MM.1S (cell line): ENCODE measurements around the gene RASSF4.

ENCODE experiments used
- DNase-seq: peaks from one replicate; pipeline ENCODE4 v3.0.0-alpha.2; 2015
- H2AFZ ChIP-seq: fragments of 300-600 bp; sonication (generic); 2 replicates; pipeline ENCODE4 v1.6.0; 2016; ENCODE audit warnings: antibody characterized with exemption, low read length
- H3F3A ChIP-seq: fragments of 300-600 bp; sonication (generic); 2 replicates; pipeline ENCODE4 v1.6.1; 2016; ENCODE audit warnings: mild to moderate bottlenecking, antibody characterized with exemption, low read length, moderate library complexity, mixed read lengths; ENCODE audit not compliant: insufficient read depth
- H3K27ac ChIP-seq: fragments of 300-600 bp; sonication (generic); 2 replicates; pipeline ENCODE4 v1.5.1; 2016; ENCODE audit warnings: mild to moderate bottlenecking, low read length
- H3K27me3 ChIP-seq: fragments of 300-600 bp; sonication (generic); replicated peaks from 2 replicates; pipeline ENCODE4 v1.6.0; 2016; ENCODE audit warnings: low read length; ENCODE audit not compliant: insufficient read depth
- H3K36me3 ChIP-seq: fragments of 300-600 bp; sonication (generic); replicated peaks from 2 replicates; pipeline ENCODE4 v1.6.1; 2016; ENCODE audit warnings: mild to moderate bottlenecking, low read length, mixed read lengths; ENCODE audit not compliant: insufficient read depth
- H3K4me1 ChIP-seq: fragments of 300-600 bp; sonication (generic); 2 replicates; pipeline ENCODE4 v1.6.1; 2016; ENCODE audit warnings: low read length, mixed read lengths
- H3K4me2 ChIP-seq: fragments of 300-600 bp; sonication (generic); 2 replicates; pipeline ENCODE4 v1.6.0; 2016; ENCODE audit warnings: low read depth, low read length
- H3K4me3 ChIP-seq: fragments of 300-600 bp; sonication (generic); 2 replicates; pipeline ENCODE4 v1.5.1; 2016; ENCODE audit warnings: low read length, mixed read lengths
- H3K79me2 ChIP-seq: fragments of 300-600 bp; sonication (generic); 2 replicates; pipeline ENCODE4 v1.6.1; 2016; ENCODE audit warnings: mixed run types, low read length, mixed read lengths
- H3K9ac ChIP-seq: fragments of 300-600 bp; sonication (generic); 2 replicates; pipeline ENCODE4 v1.6.1; 2016; ENCODE audit warnings: low read length, mixed read lengths
- H3K9me2 ChIP-seq: fragments of 300-600 bp; sonication (generic); replicated peaks from 2 replicates; pipeline ENCODE4 v1.6.1; 2016; ENCODE audit warnings: mild to moderate bottlenecking, low read length, mixed read lengths; ENCODE audit not compliant: insufficient read depth
- H3K9me3 ChIP-seq: fragments of 300-600 bp; sonication (generic); replicated peaks from 2 replicates; pipeline ENCODE4 v1.6.1; 2016; ENCODE audit warnings: mild to moderate bottlenecking, low read length, mixed read lengths; ENCODE audit not compliant: insufficient read depth
- H4K20me1 ChIP-seq: fragments of 300-600 bp; sonication (generic); 2 replicates; pipeline ENCODE4 v1.6.1; 2016; ENCODE audit warnings: mild to moderate bottlenecking, low read length, moderate library complexity, mixed read lengths; ENCODE audit not compliant: insufficient read depth
- CTCF ChIP-seq: fragments of 300-600 bp; sonication (generic); IDR thresholded peaks from 2 replicates; pipeline ENCODE4 v1.5.1; 2016; ENCODE audit warnings: antibody characterized with exemption, low read length, mixed read lengths
- EZH2 ChIP-seq: fragments of 300-600 bp; sonication (generic); optimal IDR thresholded peaks from 2 replicates; pipeline ENCODE3; 2017; ENCODE audit warnings: low read depth, mild to moderate bottlenecking, antibody characterized with exemption, low read length, mixed read lengths
- EZH2phosphoT487 ChIP-seq: fragments of 300-600 bp; sonication (generic); IDR thresholded peaks from 2 replicates; pipeline ENCODE4 v1.6.1; 2018; ENCODE audit warnings: antibody characterized with exemption, low read length

The RASSF4 gene

GRCh38 chr10:44954042-44954441, 5.6 kb upstream of the RASSF4 start:
- H2AFZ ChIP-seq, result no peak overlapping the region
- no peak overlapping the region for H3K4me3 ChIP-seq
- no peak overlapping the region for H3K9ac ChIP-seq
- no peaks in the 10 kb centered on the region for H3K27me3 ChIP-seq
- H3K36me3 ChIP-seq, result no peaks in the 10 kb centered on the region
- DNase-seq, result no peak
- H3F3A ChIP-seq, result peaks cover 2% of the 10 kb centered on the region; the same call in 1 of the 2 replicates
- 0 out of 2 replicates have a peak, but pooled peaks cover 6% of the 10 kb centered on the region for H3K4me1 ChIP-seq
- TF ChIP-seq EZH2 (no peak), CTCF (no peak), EZH2phosphoT487 (no peak)
- no peak overlapping the region for H3K27ac ChIP-seq
- no peaks in the 10 kb centered on the region for H4K20me1 ChIP-seq
- no peaks in the 10 kb centered on the region for H3K9me3 ChIP-seq
- no peak overlapping the region for H3K4me2 ChIP-seq
- peaks cover 15% of the 10 kb centered on the region for H3K79me2 ChIP-seq
- no peaks in the 10 kb centered on the region for H3K9me2 ChIP-seq

- Histone ChIP-seq H3K36me3 (no peaks in the 10 kb centered on the region), H3K4me3 (no peak overlapping the region), H3K4me2 (no peak overlapping the region)
Measured at GRCh38 chr10:44954962-44955361, 4.6 kb upstream of the RASSF4 start.

GRCh38 chr10:44955413-44956070, 4.1 kb upstream of the RASSF4 start:
- Histone ChIP-seq H3K36me3 (no peaks in the 10 kb centered on the region), H2AFZ (no peak overlapping the region), H3K27ac (no peak overlapping the region), H3K4me1 (0 out of 2 replicates have a peak, but pooled peaks cover 6% of the 10 kb centered on the region), H3K9ac (no peak overlapping the region), H3K4me3 (no peak overlapping the region), H3K79me2 (peaks cover 26% of the 10 kb centered on the region), H3K4me2 (no peak overlapping the region), H3K9me3 (no peaks in the 10 kb centered on the region), H3F3A (peaks cover 13% of the 10 kb centered on the region), H4K20me1 (no peaks in the 10 kb centered on the region), H3K27me3 (no peaks in the 10 kb centered on the region), H3K9me2 (no peaks in the 10 kb centered on the region)
- DNase-seq, result no peak
- no peak for TF ChIP-seq CTCF
- no peak for TF ChIP-seq EZH2
- TF ChIP-seq EZH2phosphoT487, result no peak

More at GRCh38 chr10:44954962-44955361, 4.6 kb upstream of the RASSF4 start:
- Histone ChIP-seq H3K79me2 (peaks cover 20% of the 10 kb centered on the region), H3K9me3 (no peaks in the 10 kb centered on the region), H3K4me1 (0 out of 2 replicates have a peak, but pooled peaks cover 6% of the 10 kb centered on the region), H4K20me1 (no peaks in the 10 kb centered on the region), H3K9me2 (no peaks in the 10 kb centered on the region), H3K27me3 (no peaks in the 10 kb centered on the region), H3F3A (peaks cover 8% of the 10 kb centered on the region), H3K9ac (no peak overlapping the region), H3K27ac (no peak overlapping the region), H2AFZ (no peak overlapping the region)
- DNase-seq, result no peak
- TF ChIP-seq EZH2 (no peak), EZH2phosphoT487 (no peak), CTCF (no peak)
